ENCODE measurements around the gene LCN2.

GRCh38 chr9:128113526-128114325 lies 35.5 kb upstream of the LCN2 start:
- no peak for TF ChIP-seq CTCF (IDR thresholded peaks at IDR 0.05)
- no peak for TF ChIP-seq POLR2AphosphoS5 (IDR thresholded peaks at IDR 0.05)
